IMR-90 (cell line): ENCODE measurements around the gene ANKRD6. TPM values are rescaled to one million over a fixed set of nuclear protein-coding genes. Genes with fewer than 3 reads are reported as not detected.

Experiments
- ATAC-seq: fragments of 200-7000 bp; cut with Tn5 transposase; 2 replicates; pipeline ENCODE4 v1.9.1; 2020; ENCODE audit warnings: low read depth, mild to moderate bottlenecking, moderate library complexity
- BruUV-seq: library from RNA; stranded (reverse); fragments of 400-500 nt; replicated peaks from 2 replicates; lab custom pipeline; 2021; lab: Mats Ljungman, UMichigan
- CTCF ChIA-PET: fragments of 300-600 bp; formaldehyde crosslinking; extraction: SDS; loops from one replicate; lab custom pipeline; 2021; ENCODE audit warnings: antibody characterized with exemption; lab: Yijun Ruan, JAX
- POLR2A ChIA-PET: fragments of 300-600 bp; sonication (Branson Sonifier 250); formaldehyde crosslinking; loops from one replicate; lab custom pipeline; 2022; ENCODE audit warnings: antibody characterized with exemption; ENCODE audit not compliant: unreplicated experiment; lab: Charles Lee
- DNase-seq: peaks from one replicate; pipeline ENCODE4 v3.0.0; 2013
- H2AFZ ChIP-seq: replicated peaks from 2 replicates; pipeline ENCODE3; 2013; ENCODE audit warnings: low read length, mild to moderate bottlenecking; ENCODE audit not compliant: poor library complexity
- H2AK5ac ChIP-seq: 2 replicates; pipeline ENCODE4 v1.6.1; 2013; ENCODE audit warnings: low read depth, low read length, inconsistent platforms
- H2AK9ac ChIP-seq: replicated peaks from 2 replicates; pipeline ENCODE3; 2013; ENCODE audit warnings: mild to moderate bottlenecking, low read depth, low read length, moderate library complexity; ENCODE audit not compliant: poor library complexity
- H2BK120ac ChIP-seq: 2 replicates; pipeline ENCODE4 v1.6.1; 2013; ENCODE audit warnings: low read depth, low read length, inconsistent platforms
- H2BK15ac ChIP-seq: 3 replicates; pipeline ENCODE4 v1.6.1; 2013; ENCODE audit warnings: low read depth, low read length, inconsistent platforms
- H2BK20ac ChIP-seq: 2 replicates; pipeline ENCODE4 v1.6.1; 2013; ENCODE audit warnings: low read depth, mild to moderate bottlenecking, inconsistent platforms, low read length, moderate library complexity
- H2BK5ac ChIP-seq: 2 replicates; pipeline ENCODE4 v1.6.1; 2013; ENCODE audit warnings: mild to moderate bottlenecking, low read depth, low read length, inconsistent platforms; ENCODE audit not compliant: poor library complexity, severe bottlenecking
- H3K14ac ChIP-seq: replicated peaks from 2 replicates; pipeline ENCODE4 v1.6.1; 2013; ENCODE audit warnings: low read depth, low read length, inconsistent platforms
- H3K18ac ChIP-seq: 2 replicates; pipeline ENCODE4 v1.6.1; 2013; ENCODE audit warnings: low read depth, low read length, control low read depth
- H3K23ac ChIP-seq: 2 replicates; pipeline ENCODE4 v1.6.1; 2013; ENCODE audit warnings: low read depth, low read length, inconsistent platforms
- H3K27ac ChIP-seq: 2 replicates; pipeline ENCODE4 v1.5.1; 2013; ENCODE audit warnings: mild to moderate bottlenecking, control low read depth, low read length; ENCODE audit not compliant: insufficient read depth
- H3K27me3 ChIP-seq: 2 replicates; pipeline ENCODE4 v1.6.1; 2013; ENCODE audit warnings: low read length; ENCODE audit not compliant: control insufficient read depth, insufficient read depth
- H3K36me3 ChIP-seq: 2 replicates; pipeline ENCODE4 v1.6.1; 2013; ENCODE audit warnings: low read length, mixed read lengths; ENCODE audit not compliant: control insufficient read depth, insufficient read depth
- H3K4ac ChIP-seq: 2 replicates; pipeline ENCODE4 v1.6.1; 2013; ENCODE audit warnings: low read depth, low read length, inconsistent platforms
- H3K4me1 ChIP-seq: 2 replicates; pipeline ENCODE4 v1.6.1; 2013; ENCODE audit warnings: low read length, mixed read lengths; ENCODE audit not compliant: control insufficient read depth, insufficient read depth
- H3K4me2 ChIP-seq: 2 replicates; pipeline ENCODE4 v1.6.1; 2013; ENCODE audit warnings: low read depth, mild to moderate bottlenecking, control low read depth, low read length, moderate library complexity
- H3K4me3 ChIP-seq: 2 replicates; pipeline ENCODE4 v1.5.1; 2013; ENCODE audit warnings: low read depth, mild to moderate bottlenecking, control low read depth, low read length, moderate library complexity; ENCODE audit not compliant: insufficient read depth
- H3K56ac ChIP-seq: 2 replicates; pipeline ENCODE4 v1.6.1; 2013; ENCODE audit warnings: low read length, inconsistent platforms; ENCODE audit not compliant: insufficient read depth; ENCODE audit errors: extremely low read depth
- H3K79me1 ChIP-seq, 2 experiments: 2 replicates each; pipeline ENCODE4 v1.6.1; 2013; ENCODE audit warnings: low read length in 2 of 2, inconsistent platforms in 1 of 2, low read depth in 1 of 2
- H3K9ac ChIP-seq: 2 replicates; pipeline ENCODE4 v1.6.1; 2013; ENCODE audit warnings: low read depth, low read length, control low read depth
- H3K9me1 ChIP-seq: 2 replicates; pipeline ENCODE4 v1.6.1; 2013; ENCODE audit warnings: low read length, inconsistent platforms; ENCODE audit not compliant: insufficient read depth
- H3K9me3 ChIP-seq: 2 replicates; pipeline ENCODE4 v1.6.1; 2013; ENCODE audit warnings: low read length; ENCODE audit not compliant: control insufficient read depth, insufficient read depth
- H4K20me1 ChIP-seq: 2 replicates; pipeline ENCODE4 v1.6.1; 2013; ENCODE audit warnings: low read length, inconsistent platforms; ENCODE audit not compliant: insufficient read depth
- H4K5ac ChIP-seq: 2 replicates; pipeline ENCODE4 v1.6.1; 2013; ENCODE audit warnings: mild to moderate bottlenecking, low read depth, low read length, control low read depth
- H4K8ac ChIP-seq, 2 experiments: 2 replicates each; pipeline ENCODE4 v1.6.1; 2013; ENCODE audit warnings: low read depth in 2 of 2, low read length in 2 of 2, control low read depth in 1 of 2, inconsistent platforms in 1 of 2
- H4K91ac ChIP-seq: 2 replicates; pipeline ENCODE4 v1.6.1; 2013; ENCODE audit warnings: low read depth, low read length, inconsistent platforms; ENCODE audit not compliant: insufficient read depth
- BHLHE40 ChIP-seq: fragments of 150-350 bp; IDR thresholded peaks from 2 replicates; pipeline ENCODE4 v1.6.1; 2016; ENCODE audit warnings: mild to moderate bottlenecking, low read depth, low read length
- CEBPB ChIP-seq: IDR thresholded peaks from 2 replicates; pipeline ENCODE4 v1.6.1; 2012; ENCODE audit warnings: low read depth, low read length, improper control_type of control experiment
- CHD1 ChIP-seq: IDR thresholded peaks from 2 replicates; pipeline ENCODE4 v1.6.1; 2012; ENCODE audit warnings: low read depth, low read length, improper control_type of control experiment
- ELK1 ChIP-seq: fragments of 150-350 bp; IDR thresholded peaks from 2 replicates; pipeline ENCODE4 v1.6.1; 2016; ENCODE audit warnings: low read depth, mild to moderate bottlenecking, low read length, moderate library complexity, borderline replicate concordance
- MAFK ChIP-seq: IDR thresholded peaks from 2 replicates; pipeline ENCODE4 v1.6.1; 2012; ENCODE audit warnings: low read depth, low read length, improper control_type of control experiment
- MAZ ChIP-seq: IDR thresholded peaks from 2 replicates; pipeline ENCODE4 v1.6.1; 2012; ENCODE audit warnings: low read depth, mild to moderate bottlenecking, low read length, improper control_type of control experiment, moderate library complexity, borderline replicate concordance
- MXI1 ChIP-seq: IDR thresholded peaks from 2 replicates; pipeline ENCODE4 v1.6.1; 2012; ENCODE audit warnings: low read depth, mild to moderate bottlenecking, low read length, moderate library complexity, borderline replicate concordance
- NFE2L2 ChIP-seq: fragments of 150-350 bp; IDR thresholded peaks from 2 replicates; pipeline ENCODE4 v1.6.1; 2016; ENCODE audit warnings: low read depth, mild to moderate bottlenecking, low read length
- RAD21 ChIP-seq: IDR thresholded peaks from 2 replicates; pipeline ENCODE4 v1.6.1; 2012; ENCODE audit warnings: low read length, improper control_type of control experiment
- RCOR1 ChIP-seq: IDR thresholded peaks from 2 replicates; pipeline ENCODE4 v1.6.1; 2012; ENCODE audit warnings: mild to moderate bottlenecking, low read length, improper control_type of control experiment; ENCODE audit not compliant: insufficient replicate concordance
- RFX5 ChIP-seq: IDR thresholded peaks from 2 replicates; pipeline ENCODE4 v1.8.0; 2012; ENCODE audit warnings: low read depth, mild to moderate bottlenecking, low read length, moderate library complexity
- SMC3 ChIP-seq: fragments of 150-350 bp; IDR thresholded peaks from 2 replicates; pipeline ENCODE4 v1.6.1; 2016; ENCODE audit warnings: low read depth, mild to moderate bottlenecking, antibody characterized with exemption, low read length, moderate library complexity
- USF2 ChIP-seq: fragments of 150-350 bp; IDR thresholded peaks from 2 replicates; pipeline ENCODE4 v1.6.1; 2017; ENCODE audit warnings: mild to moderate bottlenecking, antibody characterized with exemption, low read length, low read depth
- dilution Hi-C: fragments of 300-500 bp; cut with HindIII; formaldehyde crosslinking; loops from one replicate; pipeline ENCODE4 v1.14.3; 2018; ENCODE audit warnings: low sequenced_read_pairs; ENCODE audit not compliant: unreplicated experiment
- in situ Hi-C: fragments of 300-500 bp; cut with MboI; formaldehyde crosslinking; loops from 3 replicates; pipeline ENCODE4 v1.14.3; 2019; ENCODE audit warnings: low sequenced_read_pairs, inconsistent platforms, mixed read lengths
- intact Hi-C: fragments of 100-400 bp; cut with micrococcal nuclease; formaldehyde crosslinking; loops from 2 replicates; pipeline ENCODE4 v1.10.0; 2022
- polyA plus RNA-seq, 3 experiments: library from polyadenylated mRNA; depleted of rRNA; stranded (reverse); fragments of >200 nt; gene quantifications; 2 replicates each; pipeline ENCODE4 v1.2.3, GENCODE V29; 2012; ENCODE audit warnings: low replicate concordance in 1 of 3
- total RNA-seq: library from RNA; depleted of rRNA; stranded (reverse); fragments of >200 nt; gene quantifications from 2 replicates; pipeline ENCODE4 v1.2.3, GENCODE V29; 2012

The ANKRD6 gene
- total and polyA plus RNA-seq, 2 of the 4 experiments (the other 2 are of a cell fraction): 0.12 to 0.18 TPM

- ATAC-seq (no peak), DNase-seq (no peak)
- Histone ChIP-seq H3K4me1 (no peaks in the 10 kb centered on the region), H2BK120ac (no peak overlapping the region), H3K4me2 (peak overlapping the region; percentile 45; the same call in 1 of the 2 replicates), H2BK20ac (no peak overlapping the region), H2BK15ac (no peak overlapping the region), H2AK9ac (no peak overlapping the region), H3K79me1 (no peaks in the 10 kb centered on the region), H3K9ac (no peak overlapping the region), H3K4me3 (no peak overlapping the region), H2AK5ac (no peak overlapping the region), H3K27me3 (no peaks in the 10 kb centered on the region), H3K27ac (no peak overlapping the region), H3K4ac (no peak overlapping the region), H4K20me1 (no peaks in the 10 kb centered on the region), H2AFZ (no peak overlapping the region), H2BK5ac (no peak overlapping the region), H3K9me3 (no peaks in the 10 kb centered on the region), H4K8ac (no peak overlapping the region), H3K18ac (no peak overlapping the region), H4K91ac (no peak overlapping the region), H3K14ac (no peak overlapping the region), H3K23ac (no peak overlapping the region), H3K56ac (no peak overlapping the region), H3K9me1 (no peaks in the 10 kb centered on the region), H4K5ac (no peak overlapping the region), H3K36me3 (no peaks in the 10 kb centered on the region)
- no TSS peak for BruUV-seq
- intact Hi-C loops (no loop called here), in situ Hi-C loops (no loop called here), dilution Hi-C loops (no loop called here)
- TF ChIP-seq CHD1: no peak
- no peak for TF ChIP-seq ELK1
- no peak for TF ChIP-seq USF2
- no peak for TF ChIP-seq MAFK
- no peak for TF ChIP-seq RAD21
- TF ChIP-seq BHLHE40: no peak
- no peak for TF ChIP-seq MAZ
- TF ChIP-seq MXI1: no peak
- no peak for TF ChIP-seq SMC3
- no peak for TF ChIP-seq RFX5
- no peak for TF ChIP-seq CEBPB
- no peak for TF ChIP-seq NFE2L2
- no peak for TF ChIP-seq RCOR1
- ChIA-PET CTCF (no interaction called here), POLR2A (no interaction called here)
Measured at GRCh38 chr6:89475634-89476033, 42.7 kb downstream of the ANKRD6 start.
